Mucosa of stomach (tissue), 1 donor: ENCODE data around the gene EPC2.

ENCODE experiments used
- H3K27me3 ChIP-seq: one replicate; pipeline ENCODE4 v1.7.0; 2013; ENCODE audit warnings: mild to moderate bottlenecking, low read length; ENCODE audit not compliant: control insufficient read depth, insufficient read depth
- H3K36me3 ChIP-seq: one replicate; pipeline ENCODE4 v1.7.0; 2013; ENCODE audit warnings: low read length; ENCODE audit not compliant: control insufficient read depth, insufficient read depth
- H3K4me1 ChIP-seq: one replicate; pipeline ENCODE4 v1.7.0; 2013; ENCODE audit warnings: mild to moderate bottlenecking, low read length; ENCODE audit not compliant: control insufficient read depth, insufficient read depth
- H3K4me3 ChIP-seq: one replicate; pipeline ENCODE4 v1.7.0; 2013; ENCODE audit warnings: low read length
- H3K9ac ChIP-seq: one replicate; pipeline ENCODE4 v1.7.0; 2013; ENCODE audit warnings: mild to moderate bottlenecking, low read length, moderate library complexity
- H3K9me3 ChIP-seq: one replicate; pipeline ENCODE4 v1.7.0; 2013; ENCODE audit warnings: mild to moderate bottlenecking, low read length, moderate library complexity; ENCODE audit not compliant: control insufficient read depth
- donor health status: Pancreatic carcinoma.

The EPC2 gene

GRCh38 chr2:148616662-148617061 is 27.9 kb upstream of the EPC2 start:
- Histone ChIP-seq H3K36me3 (no peaks in the 10 kb centered on the region), H3K9ac (no peak overlapping the region), H3K9me3 (no peaks in the 10 kb centered on the region), H3K4me3 (no peak overlapping the region), H3K4me1 (no peaks in the 10 kb centered on the region), H3K27me3 (no peaks in the 10 kb centered on the region)

GRCh38 chr2:148617219-148617618 is 27.3 kb upstream of the EPC2 start:
- Histone ChIP-seq H3K9ac (no peak overlapping the region), H3K27me3 (no peaks in the 10 kb centered on the region), H3K4me3 (no peak overlapping the region), H3K36me3 (no peaks in the 10 kb centered on the region), H3K4me1 (no peaks in the 10 kb centered on the region), H3K9me3 (no peaks in the 10 kb centered on the region)

- H3K4me1 ChIP-seq: no peaks in the 10 kb centered on the region
- H3K4me3 ChIP-seq: no peak overlapping the region
- no peaks in the 10 kb centered on the region for H3K9me3 ChIP-seq
- H3K27me3 ChIP-seq: no peaks in the 10 kb centered on the region
- H3K36me3 ChIP-seq: no peaks in the 10 kb centered on the region
- H3K9ac ChIP-seq: no peak overlapping the region
These were observed 24.9 kb upstream of the EPC2 start for GRCh38 chr2:148619560-148620195.

- Histone ChIP-seq H3K36me3 (no peaks in the 10 kb centered on the region), H3K4me3 (no peak overlapping the region), H3K27me3 (no peaks in the 10 kb centered on the region), H3K9me3 (no peaks in the 10 kb centered on the region), H3K4me1 (no peaks in the 10 kb centered on the region), H3K9ac (no peak overlapping the region)
These were observed 22.2 kb upstream of the EPC2 start for GRCh38 chr2:148622366-148622765.

GRCh38 chr2:148623086-148623485 is 21.5 kb upstream of the EPC2 start:
- Histone ChIP-seq H3K9ac (no peak overlapping the region), H3K9me3 (no peaks in the 10 kb centered on the region), H3K36me3 (no peaks in the 10 kb centered on the region), H3K27me3 (no peaks in the 10 kb centered on the region), H3K4me1 (no peaks in the 10 kb centered on the region), H3K4me3 (no peak overlapping the region)

- H3K4me1 ChIP-seq: no peaks in the 10 kb centered on the region
- no peak overlapping the region for H3K9ac ChIP-seq
- no peak overlapping the region for H3K4me3 ChIP-seq
- H3K27me3 ChIP-seq: no peaks in the 10 kb centered on the region
- H3K36me3 ChIP-seq: no peaks in the 10 kb centered on the region
- no peaks in the 10 kb centered on the region for H3K9me3 ChIP-seq
These were observed 17.3 kb upstream of the EPC2 start for GRCh38 chr2:148627224-148627623.

GRCh38 chr2:148634749-148635148 is 9.8 kb upstream of the EPC2 start:
- Histone ChIP-seq H3K4me1 (no peaks in the 10 kb centered on the region), H3K27me3 (no peaks in the 10 kb centered on the region), H3K9me3 (no peaks in the 10 kb centered on the region)

GRCh38 chr2:148638543-148638942 is 6.0 kb upstream of the EPC2 start:
- no peaks in the 10 kb centered on the region for H3K9me3 ChIP-seq

More at GRCh38 chr2:148634749-148635148, 9.8 kb upstream of the EPC2 start:
- H3K36me3 ChIP-seq: no peaks in the 10 kb centered on the region
- H3K4me3 ChIP-seq: no peak overlapping the region
- no peak overlapping the region for H3K9ac ChIP-seq

GRCh38 chr2:148640767-148641166 is 3.8 kb upstream of the EPC2 start:
- no peak overlapping the region for H3K4me3 ChIP-seq
- no peaks in the 10 kb centered on the region for H3K4me1 ChIP-seq
- H3K9ac ChIP-seq: no peak overlapping the region
- H3K36me3 ChIP-seq: no peaks in the 10 kb centered on the region
- no peaks in the 10 kb centered on the region for H3K9me3 ChIP-seq
- no peaks in the 10 kb centered on the region for H3K27me3 ChIP-seq

More at GRCh38 chr2:148638543-148638942, 6.0 kb upstream of the EPC2 start:
- no peak overlapping the region for H3K4me3 ChIP-seq
- no peaks in the 10 kb centered on the region for H3K36me3 ChIP-seq
- no peaks in the 10 kb centered on the region for H3K27me3 ChIP-seq
- H3K4me1 ChIP-seq: no peaks in the 10 kb centered on the region
- no peak overlapping the region for H3K9ac ChIP-seq

GRCh38 chr2:148642112-148642744 is 2.3 kb upstream of the EPC2 start:
- H3K4me1 ChIP-seq: no peaks in the 10 kb centered on the region
- no peak overlapping the region for H3K9ac ChIP-seq
- H3K9me3 ChIP-seq: no peaks in the 10 kb centered on the region
- H3K27me3 ChIP-seq: no peaks in the 10 kb centered on the region
- H3K4me3 ChIP-seq: no peak overlapping the region
- no peaks in the 10 kb centered on the region for H3K36me3 ChIP-seq

- no peak overlapping the region for H3K4me3 ChIP-seq
- no peaks in the 10 kb centered on the region for H3K36me3 ChIP-seq
- H3K9ac ChIP-seq: no peak overlapping the region
These were observed 1.6 kb upstream of the EPC2 start for GRCh38 chr2:148642891-148643416.

GRCh38 chr2:148643421-148643820 is 1.1 kb upstream of the EPC2 start:
- H3K4me1 ChIP-seq: no peaks in the 10 kb centered on the region
- no peaks in the 10 kb centered on the region for H3K9me3 ChIP-seq
- H3K36me3 ChIP-seq: no peaks in the 10 kb centered on the region
- H3K9ac ChIP-seq: no peak overlapping the region
- no peak overlapping the region for H3K4me3 ChIP-seq
- no peaks in the 10 kb centered on the region for H3K27me3 ChIP-seq

More at GRCh38 chr2:148642891-148643416, 1.6 kb upstream of the EPC2 start:
- H3K4me1 ChIP-seq: no peaks in the 10 kb centered on the region
- H3K9me3 ChIP-seq: no peaks in the 10 kb centered on the region
- H3K27me3 ChIP-seq: no peaks in the 10 kb centered on the region
